ENCODE results near the gene THUMPD2. TPM values are rescaled to one million over a fixed set of nuclear protein-coding genes. Genes with fewer than 3 reads are reported as not detected.
"Not testable (repeated sequence)": the region's sequence is repeated elsewhere in the genome, so short reads cannot be mapped to it uniquely, and the experiment has no call there.

THUMPD2 gene
- total RNA-seq, 2 donors from 2014 or later: 9.9 to 10.3 TPM

- intact Hi-C loops (cut with DNase I): no loop called here
- DNase-seq (ENCODE audit: low spot score): no peak
Measured at GRCh38 chr2:39772086-39772811, 6.8 kb downstream of the THUMPD2 start.

- DNase-seq (ENCODE audit: low spot score): no peak
- intact Hi-C loops (cut with DNase I): no loop called here
Measured at GRCh38 chr2:39762448-39762847, 16.6 kb downstream of the THUMPD2 start.

GRCh38 chr2:39757156-39757555, 21.9 kb downstream of the THUMPD2 start:
- no peak for DNase-seq (ENCODE audit: low spot score)
- intact Hi-C loops (cut with DNase I): no loop called here

GRCh38 chr2:39755466-39755865, 23.6 kb downstream of the THUMPD2 start:
- intact Hi-C loops (cut with DNase I): no loop called here
- DNase-seq (ENCODE audit: low spot score): no peak

GRCh38 chr2:39743269-39743776, 35.7 kb downstream of the THUMPD2 start:
- DNase-seq (ENCODE audit: low spot score): no peak
- intact Hi-C loops (cut with DNase I): no loop called here

- intact Hi-C loops (cut with DNase I): no loop called here
- DNase-seq (ENCODE audit: low spot score): no peak
Measured at GRCh38 chr2:39741871-39742270, 37.2 kb downstream of the THUMPD2 start.

GRCh38 chr2:39739386-39739785, 39.7 kb downstream of the THUMPD2 start:
- intact Hi-C loops (cut with DNase I): no loop called here
- DNase-seq (ENCODE audit: low spot score): no peak

- DNase-seq (ENCODE audit: low spot score): no peak
- intact Hi-C loops (cut with DNase I): no loop called here
Measured at GRCh38 chr2:39738936-39739335, 40.1 kb downstream of the THUMPD2 start.

GRCh38 chr2:39737661-39738060, 41.4 kb downstream of the THUMPD2 start:
- DNase-seq (ENCODE audit: low spot score): peak; percentile 80
- intact Hi-C loops (cut with DNase I): no loop called here

- intact Hi-C loops (cut with DNase I): no loop called here
- no peak for DNase-seq (ENCODE audit: low spot score)
Measured at GRCh38 chr2:39736640-39737039, 42.4 kb downstream of the THUMPD2 start.

- intact Hi-C loops (cut with DNase I): no loop called here
- DNase-seq (ENCODE audit: low spot score): no peak
Measured at GRCh38 chr2:39735648-39736047, 43.4 kb downstream of the THUMPD2 start.

- no peak for DNase-seq (ENCODE audit: low spot score)
- intact Hi-C loops (cut with DNase I): no loop called here
Measured at GRCh38 chr2:39734445-39734844, 44.6 kb downstream of the THUMPD2 start.

GRCh38 chr2:39733070-39733674, 45.9 kb downstream of the THUMPD2 start:
- DNase-seq (ENCODE audit: low spot score): no peak
- intact Hi-C loops (cut with DNase I): no loop called here

GRCh38 chr2:39732482-39732881, 46.6 kb downstream of the THUMPD2 start:
- DNase-seq (ENCODE audit: low spot score): no peak
- intact Hi-C loops (cut with DNase I): no loop called here

GRCh38 chr2:39731546-39731945, 47.5 kb downstream of the THUMPD2 start:
- intact Hi-C loops (cut with DNase I): no loop called here
- no peak for DNase-seq (ENCODE audit: low spot score)

GRCh38 chr2:39730685-39731302, 48.3 kb downstream of the THUMPD2 start:
- DNase-seq (ENCODE audit: low spot score): no peak
- intact Hi-C loops (cut with DNase I): no loop called here

GRCh38 chr2:39730276-39730675, 48.8 kb downstream of the THUMPD2 start:
- intact Hi-C loops (cut with DNase I): no loop called here
- no peak for DNase-seq (ENCODE audit: low spot score)

- no peak for DNase-seq (ENCODE audit: low spot score)
- intact Hi-C loops (cut with DNase I): loop anchor here in 1 of 2 donors (10.0 kb wide), 1 partner anchor 126 kb away; no protein-coding TSS in a partner anchor
Measured at GRCh38 chr2:39728941-39729351, 50.1 kb downstream of the THUMPD2 start.

GRCh38 chr2:39728085-39728484, 51.0 kb downstream of the THUMPD2 start:
- intact Hi-C loops (cut with DNase I): loop anchor here in 1 of 2 donors (10.0 kb wide), 1 partner anchor 127 kb away; no protein-coding TSS in a partner anchor

GRCh38 chr2:39725401-39725800, 53.7 kb downstream of the THUMPD2 start:
- intact Hi-C loops (cut with DNase I): loop anchor here in 1 of 2 donors (10.0 kb wide), 1 partner anchor 129 kb away; no protein-coding TSS in a partner anchor
- no peak for DNase-seq (ENCODE audit: low spot score)

More at GRCh38 chr2:39728085-39728484, 51.0 kb downstream of the THUMPD2 start:
- DNase-seq (ENCODE audit: low spot score): not testable (repeated sequence)
